Naive B cell (primary cell): ENCODE measurements around the gene SLC16A3. TPM values are rescaled to one million over a fixed set of nuclear protein-coding genes. Genes with fewer than 3 reads are reported as not detected.

ENCODE experiments used
- ATAC-seq, 2 donors: fragments of 150-1000 bp; cut with Tn5 transposase; 2 replicates each; pipeline ENCODE4 v1.10.0; 2021; ENCODE audit warnings: low read depth in 2 of 2, mild to moderate bottlenecking in 2 of 2, moderate library complexity in 2 of 2
- DNase-seq: peaks from one replicate; pipeline ENCODE4 v3.0.0; 2022
- H3K27ac Mint-ChIP-seq, 6 donors: one replicate each; pipeline ENCODE4 v1.8.0; 2020 to 2022; ENCODE audit warnings: mild to moderate bottlenecking in 6 of 6, mixed read lengths in 6 of 6, moderate library complexity in 5 of 6, inconsistent platforms in 2 of 6
- H3K27me3 Mint-ChIP-seq, 3 donors: one replicate each; pipeline ENCODE4 v1.8.0; 2021 to 2022; ENCODE audit warnings: mixed read lengths in 3 of 3, mild to moderate bottlenecking in 1 of 3
- H3K36me3 Mint-ChIP-seq, 2 donors: one replicate each; pipeline ENCODE4 v1.8.0; 2020 to 2022; ENCODE audit warnings: mixed read lengths in 2 of 2, inconsistent platforms in 1 of 2, mild to moderate bottlenecking in 1 of 2
- H3K4me1 Mint-ChIP-seq, 3 donors: one replicate each; pipeline ENCODE4 v1.8.0; 2020 to 2022; ENCODE audit warnings: mixed read lengths in 3 of 3, inconsistent platforms in 1 of 3, mild to moderate bottlenecking in 1 of 3, moderate library complexity in 1 of 3
- H3K4me3 Mint-ChIP-seq, 8 donors: one replicate each; pipeline ENCODE4 v1.8.0; 2020 to 2022; ENCODE audit warnings: mild to moderate bottlenecking in 8 of 8, mixed read lengths in 8 of 8, moderate library complexity in 8 of 8, inconsistent platforms in 2 of 8
- H3K9me3 Mint-ChIP-seq, 7 donors: one replicate each; pipeline ENCODE4 v1.8.0; 2020 to 2022; ENCODE audit warnings: mixed read lengths in 7 of 7, mild to moderate bottlenecking in 5 of 7, inconsistent platforms in 2 of 7, moderate library complexity in 1 of 7
- polyA plus RNA-seq, 6 donors: library from polyadenylated mRNA; unstranded; fragments of 300-500 nt; fragmentation: Illumina TruSeq; gene quantifications; one replicate each; pipeline ENCODE4 v1.2.3, GENCODE V29; 2021; ENCODE audit warnings: low read depth in 6 of 6

The SLC16A3 gene
- polyA plus RNA-seq, 6 donors from 2014 or later, result 1.9 to 3.6 (median 1.9) TPM

DNA sequence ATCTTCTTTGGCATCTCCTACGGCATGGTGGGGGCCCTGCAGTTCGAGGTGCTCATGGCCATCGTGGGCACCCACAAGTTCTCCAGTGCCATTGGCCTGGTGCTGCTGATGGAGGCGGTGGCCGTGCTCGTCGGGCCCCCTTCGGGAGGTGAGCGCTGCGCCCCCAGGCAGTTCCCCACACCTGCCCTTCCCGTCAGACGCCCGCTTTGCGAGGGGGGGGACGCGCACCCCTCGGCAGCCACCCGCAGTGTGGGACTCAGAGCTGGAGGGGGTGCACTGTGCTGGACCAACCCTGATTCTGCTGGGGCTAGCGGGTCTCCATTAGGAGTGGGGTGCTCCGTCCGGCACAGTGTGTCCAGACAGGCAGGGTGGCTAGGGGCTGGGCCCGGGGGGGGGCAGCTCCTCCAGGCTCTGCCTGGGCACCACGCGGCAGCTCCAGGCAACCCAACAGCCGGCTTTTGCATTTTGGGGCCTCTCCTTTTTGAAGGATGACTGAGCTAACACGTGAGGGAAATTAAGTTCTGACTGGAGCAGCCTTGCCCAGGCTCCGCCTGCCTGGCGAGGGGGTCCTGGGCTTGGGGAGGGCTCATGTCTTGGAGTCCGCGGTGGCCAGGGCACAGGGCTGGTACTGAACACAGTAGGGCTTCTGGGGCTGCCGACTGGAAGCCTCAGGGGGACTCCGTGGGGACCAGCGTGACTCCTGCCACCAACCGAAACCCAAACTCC is 9.1 kb downstream of the SLC16A3 start:
- Mint-ChIP-seq H3K9me3 (peaks cover 0 to 2% (median 0%) of the 10 kb centered on the region in 7 donors), H3K27me3 (no peaks in the 10 kb centered on the region), H3K4me3 (peak overlapping the region in 7 of 8 donors; percentile 50 to 91 (median 73)), H3K27ac (peak overlapping the region in 2 of 6 donors; percentile 22 to 60), H3K4me1 (peaks cover 26 to 58% (median 28%) of the 10 kb centered on the region in 3 donors), H3K36me3 (no peaks in the 10 kb centered on the region)
- ATAC-seq (no peak), DNase-seq (no peak)

DNA sequence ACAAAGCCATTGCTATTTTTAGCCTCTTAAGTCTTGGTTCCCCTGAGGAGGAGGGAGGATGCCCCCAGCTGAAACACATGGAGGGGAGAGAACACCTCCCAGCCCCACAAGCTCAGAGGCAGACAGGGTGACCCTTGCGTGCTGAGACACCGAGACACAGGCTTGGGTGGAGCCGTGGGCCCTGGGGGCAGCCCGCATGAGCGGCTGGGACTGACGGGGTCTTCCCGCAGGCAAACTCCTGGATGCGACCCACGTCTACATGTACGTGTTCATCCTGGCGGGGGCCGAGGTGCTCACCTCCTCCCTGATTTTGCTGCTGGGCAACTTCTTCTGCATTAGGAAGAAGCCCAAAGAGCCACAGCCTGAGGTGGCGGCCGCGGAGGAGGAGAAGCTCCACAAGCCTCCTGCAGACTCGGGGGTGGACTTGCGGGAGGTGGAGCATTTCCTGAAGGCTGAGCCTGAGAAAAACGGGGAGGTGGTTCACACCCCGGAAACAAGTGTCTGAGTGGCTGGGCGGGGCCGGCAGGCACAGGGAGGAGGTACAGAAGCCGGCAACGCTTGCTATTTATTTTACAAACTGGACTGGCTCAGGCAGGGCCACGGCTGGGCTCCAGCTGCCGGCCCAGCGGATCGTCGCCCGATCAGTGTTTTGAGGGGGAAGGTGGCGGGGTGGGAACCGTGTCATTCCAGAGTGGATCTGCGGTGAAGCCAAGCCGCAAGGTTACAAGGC is 9.8 kb downstream of the SLC16A3 start:
- H3K27ac Mint-ChIP-seq, result peak overlapping the region in 4 of 6 donors; percentile 60 to 90 (median 84)
- H3K4me1 Mint-ChIP-seq, result peaks cover 23 to 52% (median 28%) of the 10 kb centered on the region in 3 donors
- ATAC-seq (peak; percentile 23 to 24), DNase-seq (no peak)
- peak overlapping the region; percentile 50 to 91 (median 76) for H3K4me3 Mint-ChIP-seq
- peaks cover 0 to 2% (median 0%) of the 10 kb centered on the region in 7 donors for H3K9me3 Mint-ChIP-seq
- no peaks in the 10 kb centered on the region for H3K27me3 Mint-ChIP-seq
- H3K36me3 Mint-ChIP-seq, result no peaks in the 10 kb centered on the region

DNA sequence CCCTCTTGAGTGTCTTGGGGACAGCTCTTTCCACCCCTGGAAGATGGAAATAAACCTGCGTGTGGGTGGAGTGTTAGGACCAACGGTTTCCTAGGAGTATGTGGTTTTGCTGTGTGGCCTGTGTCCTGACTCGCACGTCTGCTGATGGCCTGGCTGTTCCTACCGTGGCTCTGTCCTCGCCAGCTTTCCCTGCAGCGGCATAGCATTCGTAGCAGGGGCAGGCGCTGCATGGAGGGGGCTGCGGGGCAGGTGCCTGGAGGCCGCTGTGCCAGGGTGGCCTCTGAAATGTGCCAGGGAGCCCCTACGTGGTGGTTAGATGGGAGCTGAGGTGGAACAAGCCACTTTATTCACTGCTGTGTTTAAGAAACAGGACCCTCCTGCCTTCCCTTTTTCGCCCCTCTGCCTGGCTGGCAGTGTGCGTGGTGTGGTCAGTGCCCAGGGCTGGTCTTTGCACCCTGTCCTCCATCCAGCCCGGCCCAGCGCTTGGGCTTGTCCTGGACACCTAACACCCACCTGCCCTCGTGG is 10.6 kb downstream of the SLC16A3 start:
- DNase-seq (no peak), ATAC-seq (no peak)
- peak overlapping the region in 1 of 6 donors; percentile 81 for H3K27ac Mint-ChIP-seq
- peaks cover 7 to 8% of the 10 kb centered on the region in 2 donors for H3K36me3 Mint-ChIP-seq
- H3K4me3 Mint-ChIP-seq, result no peak overlapping the region
- H3K9me3 Mint-ChIP-seq, result peaks cover 0 to 2% (median 0%) of the 10 kb centered on the region in 7 donors
- no peaks in the 10 kb centered on the region for H3K27me3 Mint-ChIP-seq
- H3K4me1 Mint-ChIP-seq, result peaks cover 28 to 53% (median 33%) of the 10 kb centered on the region in 3 donors

DNA sequence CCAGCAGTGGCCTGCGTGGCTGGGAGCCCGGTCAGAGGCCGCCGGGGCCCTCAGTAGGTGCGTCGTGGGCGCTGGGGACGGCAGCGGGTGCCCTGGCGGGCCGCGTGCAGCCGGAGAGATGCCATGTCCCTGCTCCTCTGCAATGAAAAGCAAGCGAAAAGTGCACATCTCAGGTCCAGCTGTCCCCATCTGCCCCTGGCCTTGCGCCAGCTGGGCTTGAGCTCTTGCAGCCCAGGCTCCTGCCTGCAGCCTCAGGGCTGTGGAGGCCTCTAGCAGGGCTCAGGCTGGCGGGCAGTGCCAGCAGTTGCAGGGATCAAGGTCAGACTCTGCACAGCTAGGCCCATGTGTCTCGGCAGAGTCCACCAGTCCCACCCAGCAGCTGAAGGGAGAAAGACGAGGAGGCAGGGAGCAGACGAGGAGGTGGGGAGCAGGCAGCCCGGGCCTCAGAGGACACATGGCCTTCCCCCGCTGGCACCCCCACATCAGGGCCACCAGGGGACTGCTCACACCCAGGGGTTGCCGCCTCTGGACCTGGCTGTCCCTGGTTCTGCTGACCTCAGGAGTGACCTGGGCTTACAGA is 11.2 kb downstream of the SLC16A3 start:
- Mint-ChIP-seq H3K4me1 (peaks cover 28 to 59% (median 35%) of the 10 kb centered on the region in 3 donors), H3K27me3 (no peaks in the 10 kb centered on the region), H3K9me3 (peaks cover 0 to 2% (median 0%) of the 10 kb centered on the region in 7 donors), H3K4me3 (no peak overlapping the region), H3K36me3 (peaks cover 8 to 14% of the 10 kb centered on the region in 2 donors), H3K27ac (peak overlapping the region in 5 of 6 donors; percentile 16 to 85 (median 33))
- ATAC-seq (no peak), DNase-seq (no peak)

DNA sequence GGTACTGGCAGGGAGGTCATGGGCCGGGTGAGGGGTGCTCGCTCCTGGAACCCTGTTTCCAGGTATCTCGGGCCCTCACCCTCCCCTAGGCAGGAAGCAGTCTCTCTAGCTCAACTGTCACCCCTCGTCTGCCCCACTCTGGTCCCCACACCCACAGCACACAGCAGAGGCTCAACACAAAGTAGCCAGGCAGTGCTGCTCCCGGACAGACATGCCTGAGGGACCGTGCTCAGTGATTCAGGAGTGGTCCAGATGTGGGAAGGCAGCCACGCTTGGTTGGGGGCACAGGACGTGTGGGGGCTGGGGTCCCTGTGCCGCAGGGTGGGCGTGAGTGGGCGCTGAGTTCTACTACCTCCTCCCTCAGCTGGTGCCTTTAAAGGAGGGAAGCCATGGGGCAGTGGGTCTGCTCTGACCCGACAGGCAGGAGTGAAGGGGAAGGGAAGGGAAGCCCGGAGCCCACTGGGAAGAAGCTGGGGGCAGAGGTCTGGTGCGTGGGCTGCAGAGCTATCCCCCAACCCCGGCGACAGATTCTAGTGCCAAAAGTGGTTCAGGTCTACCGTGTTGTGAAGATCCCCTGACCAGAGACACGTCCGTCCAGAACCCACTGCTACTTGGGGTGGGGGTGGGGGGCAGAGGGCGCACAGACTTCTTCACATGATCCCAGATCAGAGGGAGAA is 11.8 kb downstream of the SLC16A3 start:
- H3K4me1 Mint-ChIP-seq, result peaks cover 28 to 59% (median 35%) of the 10 kb centered on the region in 3 donors

DNA sequence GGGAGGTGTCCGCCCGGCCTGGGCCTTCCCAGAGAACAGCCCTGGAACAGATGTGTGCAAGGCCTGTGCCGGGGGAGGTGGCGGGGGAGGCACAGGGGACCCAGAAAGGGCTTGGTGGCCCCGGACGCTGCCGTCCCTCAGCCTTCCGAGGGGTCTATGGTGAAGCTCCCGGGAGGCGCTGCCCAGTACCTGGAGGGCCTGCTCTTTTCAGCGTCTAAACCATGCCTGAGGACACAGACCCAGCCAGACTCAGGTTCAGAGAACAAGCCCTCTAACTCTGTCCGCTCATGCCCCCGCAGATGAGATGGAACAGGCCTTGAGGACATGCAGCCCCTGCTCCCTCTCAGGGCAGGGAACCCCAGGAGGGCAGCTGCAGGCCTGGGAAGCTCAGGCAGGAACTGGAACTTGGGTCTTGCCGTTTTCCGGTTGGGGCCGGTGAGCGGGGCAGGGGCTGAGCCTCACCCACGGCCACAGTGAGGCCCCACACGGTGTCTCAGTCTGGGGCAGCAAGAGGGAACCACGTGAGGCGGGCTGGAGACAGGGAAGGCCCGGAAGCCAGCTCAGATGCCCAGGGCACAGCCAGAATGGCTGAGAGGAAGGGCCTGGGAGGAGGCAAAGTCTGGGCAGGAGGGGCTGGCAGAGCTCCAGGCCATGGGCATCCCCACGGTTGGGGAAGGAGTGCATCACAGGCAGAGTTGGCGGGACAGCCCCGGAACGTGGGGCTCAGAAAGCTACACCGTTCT is 12.5 kb downstream of the SLC16A3 start:
- peaks cover 28 to 56% (median 37%) of the 10 kb centered on the region in 3 donors for H3K4me1 Mint-ChIP-seq
- peak overlapping the region in 1 of 8 donors; percentile 32 for H3K4me3 Mint-ChIP-seq
- ATAC-seq (peak in 1 of 2 donors; percentile 18), DNase-seq (no peak)
- peaks cover 0 to 2% (median 0%) of the 10 kb centered on the region in 7 donors for H3K9me3 Mint-ChIP-seq
- H3K27ac Mint-ChIP-seq, result peak overlapping the region in 3 of 6 donors; percentile 69 to 90 (median 77)
- H3K36me3 Mint-ChIP-seq, result peaks cover 8 to 20% of the 10 kb centered on the region in 2 donors
- no peaks in the 10 kb centered on the region for H3K27me3 Mint-ChIP-seq

More for the DNA sequence above, 11.8 kb downstream of the SLC16A3 start:
- Mint-ChIP-seq H3K36me3 (peaks cover 8 to 20% of the 10 kb centered on the region in 2 donors), H3K9me3 (peaks cover 0 to 2% (median 0%) of the 10 kb centered on the region in 7 donors), H3K4me3 (no peak overlapping the region), H3K27ac (peak overlapping the region in 4 of 6 donors; percentile 16 to 77 (median 50)), H3K27me3 (no peaks in the 10 kb centered on the region)
- no peak for DNase-seq
- ATAC-seq, result no peak

DNA sequence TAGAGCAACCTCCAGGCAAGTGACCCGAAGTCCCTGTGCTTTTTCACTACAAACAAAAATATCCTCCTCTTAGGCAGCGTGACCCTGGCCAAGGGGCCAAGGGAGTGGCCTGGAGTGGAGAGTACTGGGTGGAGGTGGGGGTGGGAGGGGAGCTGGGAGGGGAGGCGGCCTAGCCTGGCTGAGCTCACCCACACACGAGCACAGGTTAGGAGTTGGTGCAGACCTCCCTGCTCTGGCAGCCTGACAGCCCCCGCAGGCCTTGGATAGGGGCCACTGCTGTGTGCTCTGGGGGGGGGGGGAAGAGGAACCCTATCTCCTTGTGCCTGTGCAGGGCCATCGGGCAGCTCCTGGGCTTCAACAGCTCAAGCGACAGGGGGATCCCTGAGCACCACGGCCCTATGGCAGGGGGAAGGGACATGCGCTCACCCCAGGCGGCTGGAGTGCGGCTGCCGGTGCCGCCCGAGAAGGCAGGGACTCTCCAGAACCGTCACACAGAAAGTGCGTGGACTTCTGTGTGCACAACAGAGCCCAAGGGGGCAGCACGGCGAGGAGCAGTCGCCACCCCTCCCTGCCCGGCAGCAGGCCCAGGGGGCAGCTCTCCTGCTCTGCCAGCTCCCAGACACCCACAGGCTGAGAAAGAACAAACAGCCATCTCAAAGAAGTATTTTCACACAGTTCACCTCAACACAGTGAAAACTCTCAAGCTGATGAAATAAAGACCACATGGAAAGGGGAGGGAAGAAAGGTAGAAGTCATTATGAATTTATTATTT is 13.3 kb downstream of the SLC16A3 start:
- no peaks in the 10 kb centered on the region for H3K27me3 Mint-ChIP-seq
- H3K4me3 Mint-ChIP-seq, result no peak overlapping the region
- H3K9me3 Mint-ChIP-seq, result peaks cover 0 to 2% (median 0%) of the 10 kb centered on the region in 7 donors
- H3K27ac Mint-ChIP-seq, result peak overlapping the region in 1 of 6 donors; percentile 77
- peaks cover 33 to 61% (median 43%) of the 10 kb centered on the region in 3 donors for H3K4me1 Mint-ChIP-seq
- DNase-seq (no peak), ATAC-seq (no peak)
- peaks cover 8 to 20% of the 10 kb centered on the region in 2 donors for H3K36me3 Mint-ChIP-seq

DNA sequence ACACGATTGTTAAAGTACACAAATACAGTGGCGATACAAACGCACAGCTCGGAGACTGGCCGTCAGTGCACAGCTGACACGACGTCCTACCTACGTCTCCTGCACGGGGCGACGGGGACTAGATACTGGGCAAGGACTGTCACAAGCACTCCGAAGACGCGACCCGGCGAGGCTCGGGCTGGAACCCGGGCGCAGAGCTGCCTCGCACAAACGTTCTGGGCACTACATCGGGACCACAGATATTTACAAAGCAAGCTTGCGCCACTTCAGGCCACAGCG is 13.8 kb downstream of the SLC16A3 start:
- Mint-ChIP-seq H3K27me3 (no peaks in the 10 kb centered on the region), H3K4me3 (no peak overlapping the region), H3K9me3 (peaks cover 0 to under 1% (median 0%) of the 10 kb centered on the region in 7 donors), H3K27ac (peak overlapping the region in 1 of 6 donors; percentile 77), H3K4me1 (peaks cover 30 to 64% (median 47%) of the 10 kb centered on the region in 3 donors), H3K36me3 (peaks cover 8 to 20% of the 10 kb centered on the region in 2 donors)
- no peak for DNase-seq
- no peak for ATAC-seq

DNA sequence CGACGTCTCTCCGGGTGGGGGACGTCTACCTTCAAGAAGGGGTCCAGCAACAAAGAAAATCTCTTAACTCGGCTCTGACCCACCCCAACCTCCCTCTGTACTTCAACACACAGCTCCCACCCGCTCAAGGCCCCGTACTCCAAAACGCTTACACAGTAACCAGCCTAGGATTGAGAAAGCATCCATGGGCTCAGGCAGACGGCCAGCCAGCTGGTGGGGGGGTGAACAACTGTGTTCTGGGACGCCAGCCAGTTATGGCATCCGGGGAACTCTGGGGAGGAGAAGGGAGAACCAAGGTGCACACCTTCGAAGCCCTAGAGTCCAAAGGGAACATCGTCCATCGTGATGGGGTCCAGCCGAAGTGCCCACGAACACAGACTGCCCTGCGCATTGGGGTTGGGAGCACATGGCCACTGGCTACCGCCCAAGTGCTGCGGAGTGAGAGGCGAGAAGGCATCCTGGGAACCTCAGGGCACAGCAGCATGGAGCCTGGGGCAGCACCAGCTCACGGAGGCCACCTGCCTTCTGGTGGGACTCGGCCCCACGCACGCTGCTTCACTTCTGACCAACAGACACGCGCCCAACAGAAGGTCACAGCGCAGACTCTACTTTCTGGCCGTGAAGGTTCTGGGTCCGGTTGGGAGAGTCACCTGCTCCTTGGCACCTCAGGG is 14.3 kb downstream of the SLC16A3 start:
- Mint-ChIP-seq H3K36me3 (peaks cover 8 to 24% of the 10 kb centered on the region in 2 donors), H3K27ac (peak overlapping the region in 1 of 6 donors; percentile 77), H3K4me3 (no peak overlapping the region), H3K9me3 (no peaks in the 10 kb centered on the region), H3K4me1 (peaks cover 30 to 63% (median 51%) of the 10 kb centered on the region in 3 donors), H3K27me3 (no peaks in the 10 kb centered on the region)
- ATAC-seq, result no peak
- no peak for DNase-seq

DNA sequence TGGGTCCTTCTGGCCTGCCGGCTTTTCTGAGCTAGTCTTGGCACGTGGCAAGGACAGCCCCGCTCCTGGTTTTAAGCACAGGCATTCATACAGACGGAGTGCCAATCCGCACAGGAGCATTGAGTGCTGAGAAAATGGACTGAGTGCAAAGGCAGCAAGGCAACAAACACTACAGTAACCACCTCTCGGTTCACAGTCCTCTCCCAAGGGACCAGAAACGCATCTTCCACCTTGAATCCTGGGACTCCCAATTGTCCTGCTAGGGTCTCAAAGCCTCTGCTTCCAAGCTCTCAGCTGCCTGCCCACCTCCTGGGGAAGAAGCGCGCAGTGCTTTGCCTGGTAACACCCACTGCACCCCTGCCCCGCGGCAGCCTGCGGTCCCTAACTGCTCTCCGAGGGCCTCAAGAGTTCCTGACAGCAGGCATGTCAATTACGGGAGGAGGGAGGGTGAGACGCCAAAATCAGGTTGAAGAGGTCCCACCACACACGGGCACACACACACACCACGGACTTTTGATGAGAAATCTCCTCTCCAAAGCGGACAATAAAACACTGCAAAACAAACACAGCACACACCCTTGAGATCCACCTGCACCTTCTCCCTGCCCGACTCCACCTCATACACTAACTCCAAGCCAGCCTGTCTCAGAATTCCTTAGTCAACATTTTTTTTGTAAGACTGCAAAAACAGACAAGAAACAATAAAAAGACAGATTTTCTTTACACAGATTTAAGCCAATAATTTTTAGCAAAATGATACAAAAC is 15.0 kb downstream of the SLC16A3 start:
- Mint-ChIP-seq H3K36me3 (peaks cover 8 to 31% of the 10 kb centered on the region in 2 donors), H3K9me3 (no peaks in the 10 kb centered on the region), H3K4me1 (peaks cover 24 to 56% (median 44%) of the 10 kb centered on the region in 3 donors), H3K4me3 (peak overlapping the region in 3 of 8 donors; percentile 13 to 19 (median 17)), H3K27ac (peak overlapping the region in 4 of 6 donors; percentile 72 to 87 (median 78)), H3K27me3 (no peaks in the 10 kb centered on the region)
- DNase-seq, result no peak
- no peak for ATAC-seq
